Left cardiac atrium (tissue), 4 donors: ENCODE data around the gene CNOT10. TPM values are rescaled to one million over a fixed set of nuclear protein-coding genes. Genes with fewer than 3 reads are reported as not detected.

Experiments
- ATAC-seq, 2 donors: fragments of 200-7000 bp; cut with Tn5 transposase; one replicate each; pipeline ENCODE4 v1.9.1; 2020; ENCODE audit warnings: mild to moderate bottlenecking in 2 of 2, moderate library complexity in 2 of 2
- DNase-seq: peaks from one replicate; pipeline ENCODE4 v3.0.0-alpha.2; 2020
- intact Hi-C, 2 donors: fragments of 100-400 bp; cut with DNase I; formaldehyde crosslinking; loops; one replicate each; pipeline versions ENCODE4 v1.14.1 to v1.15.1; 2022 to 2023
- total RNA-seq, 2 donors: library from RNA; stranded (reverse); fragmentation: NEBNext Ultra II Directional; extraction: Animal tissue kit (Norgen Biotek cat#: 25700); gene quantifications; one replicate each; pipeline ENCODE4 v1.2.1, GENCODE V29; 2021
- donor health status: DM: no; HTN: yes; CAD: no.
- donor health status: DM: no; HTN: yes; CAD: no; lungs with severe emphysema.
- donor health status: DM: yes; HTN: yes; CAD: no.
- donor health status: Dilated cardiomyopathy.

CNOT10 gene
- total RNA-seq, 2 donors from 2014 or later, result 16.1 to 18.1 TPM

- intact Hi-C loops, result no loop called here
- DNase-seq (no peak), ATAC-seq (no peak)
Observed at GRCh38 chr3:32813180-32813579, 128.2 kb downstream of the CNOT10 start.

- intact Hi-C loops, result no loop called here
- ATAC-seq, result no peak
- no peak for DNase-seq
Observed at GRCh38 chr3:32814361-32814760, 129.4 kb downstream of the CNOT10 start.

- intact Hi-C loops, result no loop called here
Observed at GRCh38 chr3:32815841-32816438, 131.0 kb downstream of the CNOT10 start.

GRCh38 chr3:32816439-32817256, 131.7 kb downstream of the CNOT10 start:
- DNase-seq, result no peak
- intact Hi-C loops, result no loop called here

More at GRCh38 chr3:32815841-32816438, 131.0 kb downstream of the CNOT10 start:
- ATAC-seq, result no peak
- DNase-seq, result no peak

GRCh38 chr3:32817257-32817557, 132.2 kb downstream of the CNOT10 start:
- ATAC-seq, result peak in 1 of 2 donors; percentile 52
- DNase-seq, result no peak
- intact Hi-C loops, result no loop called here

More at GRCh38 chr3:32816439-32817256, 131.7 kb downstream of the CNOT10 start:
- peak; percentile 27 to 29 for ATAC-seq

GRCh38 chr3:32817558-32818228, 132.7 kb downstream of the CNOT10 start, which contains the start of gene TRIM71:
TRIM71 (plus strand) TSS chr3:32817997; CDS start chr3:32818081, 84 bp downstream.
- intact Hi-C loops, result no loop called here
- DNase-seq, result no peak
- ATAC-seq, result no peak

- intact Hi-C loops, result no loop called here
- DNase-seq (no peak), ATAC-seq (no peak)
Observed at GRCh38 chr3:32818229-32818969, 133.4 kb downstream of the CNOT10 start.

- DNase-seq (no peak), ATAC-seq (no peak)
- intact Hi-C loops, result no loop called here
Observed at GRCh38 chr3:32818970-32819511, 134.1 kb downstream of the CNOT10 start.

GRCh38 chr3:32819551-32820348, 134.8 kb downstream of the CNOT10 start:
- intact Hi-C loops, result no loop called here
- DNase-seq (no peak), ATAC-seq (no peak)

- DNase-seq (no peak), ATAC-seq (no peak)
- intact Hi-C loops, result no loop called here
Observed at GRCh38 chr3:32820430-32820829, 135.4 kb downstream of the CNOT10 start.

- intact Hi-C loops, result no loop called here
- DNase-seq, result no peak
- no peak for ATAC-seq
Observed at GRCh38 chr3:32820971-32821685, 136.1 kb downstream of the CNOT10 start.

- DNase-seq (no peak), ATAC-seq (peak; percentile 34 to 55)
- intact Hi-C loops, result no loop called here
Observed at GRCh38 chr3:32821686-32822296, 136.8 kb downstream of the CNOT10 start.

GRCh38 chr3:32822609-32823498, 137.9 kb downstream of the CNOT10 start:
- intact Hi-C loops, result no loop called here
- DNase-seq, result no peak

More at GRCh38 chr3:32822609-32823498, 137.9 kb downstream of the CNOT10 start:
- no peak for ATAC-seq
